ENCODE results near the gene WDR27. TPM values are rescaled to one million over a fixed set of nuclear protein-coding genes. Genes with fewer than 3 reads are reported as not detected.

WDR27 gene
- total RNA-seq, 6 donors from 2014 or later: 20.1 to 80.7 (median 40.3) TPM

DNA sequence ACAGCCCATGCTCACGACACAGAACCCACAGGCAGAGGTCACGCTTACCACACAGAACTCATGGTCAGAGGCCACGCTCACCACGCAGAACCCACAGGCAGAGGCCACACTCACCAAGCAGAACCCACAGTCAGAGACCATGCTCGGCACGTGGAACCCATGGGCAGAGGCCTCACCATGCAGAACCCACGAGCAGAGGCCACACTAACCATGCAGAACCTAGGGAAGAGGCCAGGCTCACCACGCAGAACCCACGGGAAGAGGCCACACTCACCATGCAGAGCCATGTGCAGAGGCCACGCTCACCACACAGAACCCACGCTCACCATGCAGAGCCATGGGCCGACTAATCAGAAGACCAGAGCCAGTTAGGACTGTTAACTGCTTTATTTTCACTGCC, 245.0 kb downstream of the WDR27 start:
- H3K27ac ChIP-seq: no peak overlapping the region
- ATAC-seq (ENCODE audit: low FRiP score in 2 of 2): no peak
- peaks cover 0 to 8% (median 0%) of the 10 kb centered on the region in 4 donors for H3K4me1 ChIP-seq
- WGBS, 2 donors: 84 to 96% methylated on average over 7 to 12 of the region's 12 CpGs
- peaks cover 0 to 6% (median 0%) of the 10 kb centered on the region in 4 donors for H3K9me3 ChIP-seq
- H3K4me3 ChIP-seq: no peak overlapping the region
- H3K36me3 ChIP-seq: no peaks in the 10 kb centered on the region
- H3K27me3 ChIP-seq: no peaks in the 10 kb centered on the region
- DNase-seq: peak in 1 of 2 donors; percentile 25
- TF ChIP-seq POLR2A (IDR thresholded peaks at IDR 0.05) (no peak), POLR2AphosphoS5 (IDR thresholded peaks at IDR 0.05) (no peak), EP300 (IDR thresholded peaks at IDR 0.05) (no peak)
- TF ChIP-seq, protein P1, sequence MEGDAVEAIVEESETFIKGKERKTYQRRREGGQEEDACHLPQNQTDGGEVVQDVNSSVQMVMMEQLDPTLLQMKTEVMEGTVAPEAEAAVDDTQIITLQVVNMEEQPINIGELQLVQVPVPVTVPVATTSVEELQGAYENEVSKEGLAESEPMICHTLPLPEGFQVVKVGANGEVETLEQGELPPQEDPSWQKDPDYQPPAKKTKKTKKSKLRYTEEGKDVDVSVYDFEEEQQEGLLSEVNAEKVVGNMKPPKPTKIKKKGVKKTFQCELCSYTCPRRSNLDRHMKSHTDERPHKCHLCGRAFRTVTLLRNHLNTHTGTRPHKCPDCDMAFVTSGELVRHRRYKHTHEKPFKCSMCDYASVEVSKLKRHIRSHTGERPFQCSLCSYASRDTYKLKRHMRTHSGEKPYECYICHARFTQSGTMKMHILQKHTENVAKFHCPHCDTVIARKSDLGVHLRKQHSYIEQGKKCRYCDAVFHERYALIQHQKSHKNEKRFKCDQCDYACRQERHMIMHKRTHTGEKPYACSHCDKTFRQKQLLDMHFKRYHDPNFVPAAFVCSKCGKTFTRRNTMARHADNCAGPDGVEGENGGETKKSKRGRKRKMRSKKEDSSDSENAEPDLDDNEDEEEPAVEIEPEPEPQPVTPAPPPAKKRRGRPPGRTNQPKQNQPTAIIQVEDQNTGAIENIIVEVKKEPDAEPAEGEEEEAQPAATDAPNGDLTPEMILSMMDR (IDR thresholded peaks at IDR 0.05): no peak

DNA sequence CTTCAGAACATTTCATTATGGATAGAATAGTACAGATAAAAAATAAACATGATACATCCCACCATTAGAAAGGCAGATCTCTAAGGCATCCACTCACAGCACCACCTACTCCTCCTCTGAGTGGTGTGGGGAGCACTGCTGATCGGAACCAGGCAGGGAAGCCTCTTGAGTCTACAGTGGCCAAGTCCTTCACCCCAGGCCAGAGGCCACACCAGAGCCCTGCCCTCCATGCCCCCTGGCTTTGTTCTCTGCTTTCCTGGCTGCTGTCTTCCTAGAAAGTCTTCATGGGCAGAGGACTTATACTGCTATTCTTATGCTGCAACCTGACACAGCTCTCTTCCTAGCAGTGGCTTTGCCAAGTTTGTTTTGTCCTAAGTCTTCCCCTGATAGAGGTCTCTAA, 246.4 kb downstream of the WDR27 start:
- Histone ChIP-seq H3K27me3 (no peaks in the 10 kb centered on the region), H3K27ac (no peak overlapping the region), H3K36me3 (no peaks in the 10 kb centered on the region), H3K9me3 (no peaks in the 10 kb centered on the region), H3K4me3 (no peak overlapping the region), H3K4me1 (peaks cover 0 to 8% (median 1%) of the 10 kb centered on the region in 4 donors)
- DNase-seq: no peak
- WGBS, 2 donors: 94 to 100% methylated on average over 1 of the region's 1 CpG
- no peak for ATAC-seq (ENCODE audit: low FRiP score in 2 of 2)
- TF ChIP-seq POLR2AphosphoS5 (IDR thresholded peaks at IDR 0.05) (no peak), EP300 (IDR thresholded peaks at IDR 0.05) (no peak), POLR2A (IDR thresholded peaks at IDR 0.05) (no peak)
- TF ChIP-seq, protein P1 (IDR thresholded peaks at IDR 0.05): no peak

DNA sequence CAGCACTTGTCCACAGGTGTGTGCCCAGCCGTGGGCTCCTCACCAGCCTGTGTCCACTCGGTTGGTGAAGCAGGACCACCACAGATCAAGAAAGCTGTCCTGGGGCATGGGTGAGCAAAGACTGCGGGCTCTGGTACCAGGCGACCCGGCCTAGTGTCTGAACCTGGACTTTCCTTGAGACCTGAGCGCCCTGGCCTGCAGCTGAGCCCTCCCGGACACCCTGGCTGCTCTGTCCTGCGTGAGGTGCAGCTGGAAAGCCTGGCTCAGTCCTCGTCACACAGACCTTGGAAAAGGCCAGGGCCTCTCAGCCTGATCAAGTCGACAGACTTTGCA, 247.0 kb downstream of the WDR27 start:
- H3K27ac ChIP-seq: peak overlapping the region in 2 of 4 donors; percentile 30 to 46
- no peaks in the 10 kb centered on the region for H3K27me3 ChIP-seq
- H3K9me3 ChIP-seq: no peaks in the 10 kb centered on the region
- 87 to 93% methylated on average over 4 to 6 of the region's 10 CpGs for WGBS, 2 donors
- peak in 1 of 2 donors; percentile 59 for DNase-seq
- ATAC-seq (ENCODE audit: low FRiP score in 2 of 2): peak; percentile 2 to 59
- H3K4me3 ChIP-seq: no peak overlapping the region
- H3K4me1 ChIP-seq: peaks cover 0 to 8% (median 1%) of the 10 kb centered on the region in 4 donors
- H3K36me3 ChIP-seq: no peaks in the 10 kb centered on the region
- TF ChIP-seq POLR2AphosphoS5 (IDR thresholded peaks at IDR 0.05) (no peak), EP300 (IDR thresholded peaks at IDR 0.05) (no peak), POLR2A (IDR thresholded peaks at IDR 0.05) (no peak)
- TF ChIP-seq, protein P1 (IDR thresholded peaks at IDR 0.05): no peak

DNA sequence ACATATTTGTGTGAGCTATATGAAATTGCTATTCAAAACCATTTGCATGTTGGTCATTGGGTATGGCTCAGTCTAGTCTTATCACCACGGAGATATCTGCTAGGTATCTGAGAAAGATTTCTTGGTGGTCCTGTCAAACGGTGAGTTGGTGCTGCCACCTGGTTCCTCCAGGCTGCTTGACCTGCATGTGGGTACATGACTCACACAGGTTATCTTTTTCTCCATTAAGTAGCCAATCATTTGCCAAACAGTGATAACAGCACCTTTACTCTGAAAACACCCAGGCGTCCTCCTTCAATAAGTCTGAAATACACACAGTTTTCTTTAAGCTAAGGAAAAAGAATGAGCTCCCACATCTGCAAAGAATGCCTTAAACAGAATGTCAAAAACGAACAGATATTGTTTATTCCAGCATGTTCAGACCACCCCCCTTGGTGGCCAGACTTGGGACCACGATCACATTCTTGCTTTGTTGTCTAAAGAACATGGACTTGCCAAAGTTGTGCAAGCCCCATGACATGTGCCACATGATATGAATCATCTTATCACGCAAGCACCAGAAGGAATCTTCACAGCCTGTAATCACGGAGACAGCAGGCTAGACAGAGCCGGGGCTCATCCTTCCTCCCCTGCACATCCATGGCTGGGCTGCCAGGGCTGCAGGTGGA, 247.5 kb downstream of the WDR27 start:
- DNase-seq: no peak
- TF ChIP-seq POLR2AphosphoS5 (IDR thresholded peaks at IDR 0.05) (peak; percentile 48 to 72), EP300 (IDR thresholded peaks at IDR 0.05) (peak in 1 of 4 donors; percentile 11), POLR2A (IDR thresholded peaks at IDR 0.05) (no peak)
- TF ChIP-seq, protein P1 (IDR thresholded peaks at IDR 0.05): no peak
- no peak overlapping the region for H3K4me3 ChIP-seq
- H3K27me3 ChIP-seq: no peaks in the 10 kb centered on the region
- peaks cover 0 to 8% (median 1%) of the 10 kb centered on the region in 4 donors for H3K4me1 ChIP-seq
- H3K36me3 ChIP-seq: no peaks in the 10 kb centered on the region
- no peaks in the 10 kb centered on the region for H3K9me3 ChIP-seq
- peak overlapping the region in 2 of 4 donors; percentile 30 to 46 for H3K27ac ChIP-seq
- 48 to 76% methylated on average over 6 to 8 of the region's 8 CpGs for WGBS, 2 donors
- ATAC-seq (ENCODE audit: low FRiP score in 2 of 2): peak; percentile 32 to 76
